NCI-H510A treated with DMSO at 0.1 percent for 48 hours (cell line): ENCODE data around the gene ZNF248.
"Not testable (repeated sequence)": the region's sequence is repeated elsewhere in the genome, so short reads cannot be mapped to it uniquely, and the experiment has no call there.

Source experiments
- DNase-seq: peaks from one replicate; lab custom pipeline; 2025; lab: John Stamatoyannopoulos, UW

ZNF248 gene

DNA sequence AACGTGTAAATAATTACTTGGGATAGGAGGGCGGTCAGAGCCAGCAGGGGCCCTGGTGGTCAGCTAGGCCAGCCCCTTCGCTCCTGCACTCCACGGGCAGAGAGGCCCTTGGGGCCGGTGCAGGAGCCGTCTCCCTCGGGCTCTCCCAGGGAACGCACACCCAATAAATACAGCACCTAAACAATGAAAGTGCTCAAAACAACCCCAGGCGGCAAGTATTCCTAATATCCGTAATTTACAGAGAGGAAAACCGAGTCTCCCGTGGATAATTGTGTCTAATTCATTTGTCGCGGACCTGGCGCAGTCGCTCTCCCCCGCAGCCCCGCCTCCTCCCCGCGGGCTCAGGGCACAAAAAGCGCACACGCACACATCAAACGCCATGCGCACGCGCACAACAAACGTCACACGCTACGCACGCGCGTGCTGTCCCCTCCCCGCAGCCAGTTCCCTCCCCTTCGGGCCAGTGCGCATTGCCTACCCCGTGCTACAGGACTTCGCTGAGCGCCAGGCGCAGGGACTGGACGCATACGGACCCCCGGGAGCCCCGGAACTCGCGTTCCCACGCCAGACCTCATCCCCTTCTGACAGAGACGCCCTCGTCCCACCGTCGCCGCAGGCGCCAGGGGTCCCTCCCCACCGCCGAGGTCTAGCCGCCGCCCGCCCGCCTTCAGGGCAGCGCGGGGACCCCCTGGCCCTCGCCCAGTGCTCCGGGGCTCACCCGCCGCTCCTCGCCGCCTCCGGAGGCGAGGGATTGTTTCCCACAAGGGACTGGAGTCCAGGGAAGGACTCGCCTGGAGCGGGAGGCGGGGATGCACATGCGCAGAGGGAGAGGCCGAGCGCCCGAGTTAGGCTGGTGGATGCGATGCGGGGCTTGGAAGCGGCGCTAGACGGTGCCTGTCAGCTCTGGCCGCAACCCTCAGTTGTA is at the start of gene ZNF248:
Gene ZNF248 (minus strand): TSS at position 324 of the 925 bp plus-strand sequence. CDS start 1,300 bp downstream, outside the sequence.
- DNase-seq = peak; percentile 73

DNA sequence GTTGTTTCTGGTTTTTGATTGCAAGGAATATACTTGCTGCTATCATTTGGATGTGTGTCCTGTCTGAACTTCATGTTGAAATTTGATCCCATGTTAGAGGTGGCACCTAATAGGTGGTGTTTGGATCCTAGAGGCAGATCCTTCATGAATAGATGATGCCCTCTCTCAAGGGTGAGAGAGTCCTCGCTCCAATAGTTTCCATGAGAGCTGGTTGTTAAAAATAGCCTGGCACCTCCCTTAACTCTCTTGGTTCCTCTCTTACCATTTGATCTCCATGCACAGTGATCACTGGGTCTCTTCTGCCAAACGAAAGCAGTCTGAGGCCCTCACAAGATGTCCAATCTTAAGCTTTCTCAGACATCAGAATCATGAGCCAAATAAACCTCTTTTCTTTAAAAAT is 49.0 kb upstream of the ZNF248 start:
- DNase-seq = no peak

DNA sequence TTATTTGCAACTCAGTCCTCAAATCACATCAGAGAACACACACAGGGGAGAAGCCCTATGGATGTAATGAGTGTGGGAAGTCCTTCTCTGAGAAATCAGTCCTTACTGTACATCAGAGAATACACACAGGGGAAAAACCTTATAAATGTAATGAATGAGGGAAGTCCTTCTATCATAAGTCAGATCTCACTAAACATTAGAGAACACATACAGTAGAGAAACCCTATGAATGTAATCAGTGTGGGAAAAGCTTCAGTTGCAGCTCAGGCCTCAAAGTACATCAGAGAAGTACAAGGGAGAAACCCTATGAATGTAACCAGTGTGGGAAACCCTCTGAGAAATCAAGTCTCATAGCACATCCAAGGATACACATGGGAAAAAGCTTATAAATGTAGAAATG is 39.0 kb upstream of the ZNF248 start:
- DNase-seq = no peak

DNA sequence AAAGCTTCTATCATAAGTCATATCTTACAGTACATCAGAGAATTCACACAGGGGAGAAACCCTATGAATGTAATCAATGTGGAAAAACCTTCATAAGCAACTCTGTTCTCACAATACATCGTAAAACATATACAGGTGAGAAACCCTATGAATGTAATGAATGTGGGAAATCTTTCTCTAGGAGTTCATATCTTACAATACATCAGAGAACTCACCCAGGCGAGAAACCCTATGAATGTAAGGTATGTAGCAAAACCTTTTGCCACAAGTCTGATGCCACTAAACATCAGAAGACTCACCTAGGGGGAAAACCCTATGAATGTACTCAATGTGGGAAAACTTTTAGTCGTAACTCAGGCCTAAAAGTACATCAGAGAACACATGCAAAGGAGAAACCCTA is 38.3 kb upstream of the ZNF248 start:
- no peak for DNase-seq

DNA sequence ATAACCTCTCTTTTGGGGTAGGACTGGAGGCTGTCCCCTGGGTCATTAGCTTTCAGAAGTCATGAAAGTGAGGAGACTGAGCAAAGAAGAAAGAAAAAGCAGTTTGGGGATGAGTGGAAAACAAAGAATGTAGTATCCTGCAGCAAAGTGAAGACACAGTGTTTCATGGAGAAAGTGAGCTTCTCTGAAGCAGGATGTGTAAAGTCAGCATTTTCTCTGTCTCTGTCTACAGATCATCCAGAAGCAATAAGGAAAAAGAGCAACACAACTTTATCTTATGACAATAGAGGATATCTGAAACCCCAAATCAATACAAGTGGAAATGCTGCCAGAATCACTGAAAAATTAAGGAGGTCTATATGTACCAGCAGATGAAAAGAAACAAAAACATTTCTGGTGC is 28.4 kb upstream of the ZNF248 start:
- DNase-seq = no peak

DNA sequence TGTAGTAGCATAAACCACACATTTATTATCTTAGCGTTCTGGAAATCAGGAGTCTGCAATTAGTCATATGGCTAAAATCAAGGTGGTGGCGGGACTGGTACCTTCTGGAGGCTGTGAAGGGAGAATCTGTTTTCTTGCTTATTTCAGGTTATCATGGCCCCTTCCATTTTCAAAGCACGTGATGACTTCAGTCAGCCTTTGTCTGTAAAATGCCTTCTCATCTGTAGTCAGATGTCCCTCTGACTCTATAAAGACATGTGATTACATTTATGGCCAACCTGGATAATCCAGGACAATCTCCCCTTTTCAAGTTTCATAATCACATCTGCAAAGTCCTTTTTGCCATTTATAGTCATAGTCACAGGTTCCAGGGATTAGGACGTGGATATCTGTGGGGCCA is 15.5 kb upstream of the ZNF248 start:
- DNase-seq = no peak

DNA sequence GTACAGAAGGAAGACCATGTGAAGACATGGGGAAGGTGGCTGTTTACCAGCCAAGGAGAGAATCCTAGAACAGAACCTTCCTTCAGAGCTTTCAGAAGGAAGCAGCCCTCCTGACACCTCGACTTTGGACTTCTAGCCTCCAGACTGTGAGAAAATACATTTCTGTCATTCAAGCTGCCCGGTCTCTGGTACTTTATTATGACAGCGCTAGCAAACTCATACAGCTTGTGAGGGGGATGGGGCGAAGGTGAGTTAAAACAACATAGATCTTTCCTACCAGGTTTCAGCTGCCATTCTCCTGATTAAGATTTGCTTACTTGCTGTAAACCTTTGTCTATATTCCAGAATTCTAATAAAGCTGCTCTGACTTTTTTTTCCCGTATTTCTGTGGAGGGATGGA is 14.9 kb upstream of the ZNF248 start:
- no peak for DNase-seq

DNA sequence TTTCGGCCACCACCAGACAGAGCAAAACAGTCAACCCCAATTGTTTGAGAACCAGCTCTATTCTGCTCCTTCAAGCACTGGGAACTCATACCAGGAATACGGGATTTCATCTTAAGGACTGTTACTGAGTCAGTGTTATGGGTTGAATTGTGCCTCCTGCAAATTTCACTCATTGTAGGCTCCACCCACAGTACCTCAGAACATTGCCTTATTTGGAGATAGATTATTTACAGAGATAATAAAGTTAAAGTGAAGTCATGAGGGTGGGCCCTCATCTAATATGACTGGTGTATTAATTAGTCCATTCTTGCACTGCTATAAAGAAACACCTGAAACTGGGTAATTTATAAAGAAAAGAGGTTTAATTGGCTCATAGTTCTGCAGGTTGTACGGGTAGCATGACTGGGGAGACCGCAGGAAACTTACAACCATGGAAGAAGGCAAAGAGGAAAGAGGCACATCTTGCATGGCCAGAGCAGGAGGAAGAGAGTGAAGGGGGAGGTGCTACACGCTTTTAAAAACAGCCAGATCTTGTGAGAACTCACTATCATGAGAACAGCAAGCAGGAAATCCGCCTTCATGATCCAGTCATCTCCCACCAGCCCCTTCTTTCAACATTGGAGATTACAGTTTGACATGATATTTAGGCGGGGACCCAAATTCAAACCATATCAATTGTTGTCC is 14.3 kb upstream of the ZNF248 start:
- DNase-seq = no peak

DNA sequence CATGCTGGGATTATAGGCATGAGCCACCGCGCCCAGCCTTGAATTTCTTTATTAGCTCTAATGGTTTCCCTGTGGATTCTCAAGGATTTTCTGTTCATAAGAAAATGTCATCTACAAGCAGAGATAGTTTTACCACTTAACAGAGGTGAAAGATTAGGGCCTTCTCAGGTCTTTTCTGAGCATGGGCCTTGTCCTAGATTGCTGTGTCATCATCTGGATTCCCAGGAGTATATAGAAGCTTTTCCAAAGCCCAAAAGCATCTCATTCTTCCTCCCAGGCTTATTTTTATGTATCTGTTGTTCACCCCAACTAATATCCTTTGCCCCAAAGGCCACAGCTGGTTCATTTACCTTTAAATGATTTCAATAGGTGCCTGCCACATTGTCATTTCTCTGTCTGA is 13.7 kb upstream of the ZNF248 start:
- DNase-seq = no peak

DNA sequence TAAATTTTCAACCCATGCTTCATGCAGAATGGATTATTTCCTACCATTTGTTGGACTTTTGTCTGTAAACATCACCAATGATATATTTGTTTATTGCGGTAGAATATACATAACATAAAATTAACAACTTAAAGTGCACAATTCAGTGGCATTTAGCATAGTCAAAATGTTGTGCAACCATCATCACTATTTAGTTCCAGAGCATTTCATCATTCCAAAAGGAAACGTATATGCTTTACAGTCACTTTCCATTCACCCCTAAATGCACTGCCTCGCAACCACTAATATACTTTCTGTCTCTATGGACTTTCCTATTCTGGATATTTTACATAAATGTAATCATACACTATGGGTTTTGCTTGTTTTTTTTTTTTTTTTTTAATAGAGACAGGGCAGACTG is 11.4 kb upstream of the ZNF248 start:
- no peak for DNase-seq

DNA sequence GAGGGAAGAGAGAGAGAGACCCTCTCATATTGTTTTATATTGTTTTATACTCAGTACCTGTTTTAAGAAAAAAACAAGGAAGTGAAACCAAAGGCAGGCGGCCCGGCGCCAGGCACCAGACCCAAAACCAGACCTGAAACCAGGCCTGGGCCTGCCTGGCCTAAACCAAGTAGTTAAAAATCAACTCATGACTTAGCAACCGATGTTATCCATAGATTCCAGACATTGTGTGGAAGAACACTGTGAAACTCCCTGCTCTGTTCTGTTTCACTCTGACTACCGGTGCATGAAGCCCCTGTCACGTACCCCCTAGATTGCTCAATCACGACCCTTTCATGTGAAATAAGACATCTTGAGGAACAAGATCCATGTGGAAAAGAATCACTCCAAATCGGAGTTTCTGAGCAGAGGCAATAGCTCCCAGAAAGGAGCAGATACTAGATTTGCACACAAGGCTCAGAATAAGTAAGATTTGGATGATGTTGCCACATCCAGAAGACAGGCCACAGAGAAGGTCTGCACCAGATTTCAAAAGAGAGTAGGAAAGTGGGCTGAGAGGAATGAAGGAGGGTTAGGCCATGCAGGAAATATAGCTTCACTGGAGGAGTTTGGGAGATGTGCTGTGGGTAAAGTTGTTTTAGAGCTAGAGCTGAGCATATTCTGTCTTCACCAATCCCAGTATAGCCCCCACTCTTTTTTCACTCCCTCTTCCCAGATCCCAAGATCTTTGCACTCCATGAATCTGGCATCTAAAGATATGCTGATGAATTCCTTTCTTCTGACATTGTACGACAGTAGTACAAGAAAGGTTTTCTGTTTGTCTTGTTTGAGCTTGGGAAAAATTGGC is 8.8 kb upstream of the ZNF248 start:
- no peak for DNase-seq

DNA sequence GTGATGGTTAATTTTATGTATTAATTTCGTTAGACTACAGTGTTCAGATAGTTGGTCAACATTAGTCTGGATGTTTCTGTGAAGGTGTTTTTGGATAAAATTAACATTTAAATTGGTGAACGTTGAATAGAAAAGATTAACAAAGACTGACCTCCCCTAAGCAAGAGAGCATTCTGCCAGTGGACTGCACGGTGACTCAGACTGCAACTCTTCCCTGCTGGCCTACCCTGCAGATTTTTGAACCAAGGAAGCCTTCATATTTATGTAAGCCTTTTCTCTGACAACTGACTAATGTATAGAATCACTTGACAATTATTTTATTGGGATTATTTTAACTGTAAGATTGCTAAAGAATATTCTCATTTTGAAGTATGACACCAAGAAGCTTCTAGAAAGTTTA is 7.9 kb upstream of the ZNF248 start:
- DNase-seq = no peak

DNA sequence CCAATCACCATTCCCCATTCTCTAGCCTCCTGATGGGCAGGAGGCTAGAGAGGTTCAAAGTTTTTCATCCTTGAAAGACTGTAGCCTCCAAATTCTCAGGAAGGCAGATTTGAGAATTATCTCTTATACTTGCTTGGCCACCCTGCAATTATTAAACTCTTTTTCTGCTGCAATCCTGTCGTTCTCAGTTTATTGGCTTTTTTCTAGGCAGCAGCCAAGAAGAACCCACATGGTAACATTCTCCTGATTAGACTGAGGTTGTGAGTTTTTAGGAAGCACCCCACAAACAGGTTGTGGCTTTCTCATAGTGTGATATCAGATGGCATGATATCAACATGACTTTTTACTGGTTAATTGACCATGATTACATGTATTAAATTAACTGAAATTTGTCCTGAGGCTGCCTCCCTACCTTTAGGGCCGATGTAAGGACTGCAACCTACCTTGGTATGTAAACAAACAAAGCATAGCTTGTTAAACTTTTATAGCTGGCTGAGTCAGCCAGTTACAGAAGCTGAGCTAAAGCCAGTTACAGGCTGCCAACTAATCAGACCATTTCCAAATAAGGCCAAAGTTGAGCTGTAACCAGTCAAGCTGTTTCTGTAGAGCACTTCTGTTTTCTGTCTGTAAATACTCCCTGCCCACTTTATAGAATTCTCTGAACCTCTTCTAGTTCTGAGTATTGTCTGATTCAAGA is 3.2 kb upstream of the ZNF248 start:
- no peak for DNase-seq

DNA sequence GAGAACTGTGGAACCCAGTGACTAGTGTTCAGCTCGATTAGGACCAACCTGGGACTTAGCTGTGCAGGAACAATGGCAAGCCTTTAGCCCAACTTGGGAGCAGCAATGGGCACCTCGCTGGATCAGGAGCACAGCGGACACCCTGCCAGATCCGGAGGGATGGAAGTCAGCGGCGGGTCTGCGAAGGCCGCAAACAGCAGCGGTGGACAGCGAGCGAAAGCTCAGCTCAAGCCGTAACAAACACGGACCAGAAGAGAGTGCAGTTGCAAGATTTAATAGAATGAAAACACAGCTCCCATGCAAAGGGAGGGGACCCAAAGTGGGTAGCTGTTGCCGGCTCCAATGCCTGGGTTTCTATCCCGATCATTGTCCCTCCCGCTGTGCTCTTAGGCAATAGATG is 1.9 kb upstream of the ZNF248 start:
- not testable (repeated sequence) for DNase-seq

DNA sequence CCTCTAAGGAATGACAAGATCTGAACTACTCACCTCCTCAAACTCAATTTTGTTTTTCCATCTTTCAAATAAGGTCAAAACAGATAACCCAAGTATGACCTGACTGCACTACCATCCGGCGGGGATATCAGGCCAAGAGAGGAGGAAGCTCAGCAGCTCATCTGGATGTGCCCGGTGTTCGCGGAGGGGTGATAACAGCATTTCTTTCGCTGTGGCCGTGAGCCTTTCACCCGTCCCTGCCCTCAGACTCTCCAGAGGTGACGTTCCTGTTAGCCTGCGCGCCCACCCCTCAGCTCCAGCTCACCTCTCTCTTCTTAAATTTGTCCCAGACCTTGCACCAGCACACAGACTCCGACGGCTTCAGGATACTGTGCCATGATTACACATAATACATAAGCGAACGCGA is 526 bp downstream of the ZNF248 start:
- DNase-seq = no peak

DNA sequence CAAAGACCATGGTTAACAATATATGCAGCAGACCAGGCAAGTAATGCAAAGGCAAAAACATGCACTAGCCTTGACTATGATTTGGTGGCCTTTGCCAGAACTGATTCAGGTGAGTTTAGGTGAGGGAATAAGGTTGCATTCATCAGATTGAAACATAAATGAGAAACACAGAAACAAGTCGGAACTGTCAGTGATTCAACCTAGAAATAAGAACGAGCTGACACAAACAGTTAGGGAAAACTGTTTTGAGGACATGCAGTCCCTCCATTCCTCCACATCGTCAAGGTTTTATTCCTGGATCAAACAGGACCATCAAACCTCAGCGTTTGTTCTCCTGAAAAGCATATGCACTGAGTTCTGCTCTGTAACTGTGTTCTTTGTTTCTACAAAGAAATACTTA is 1.8 kb downstream of the ZNF248 start:
- no peak for DNase-seq

DNA sequence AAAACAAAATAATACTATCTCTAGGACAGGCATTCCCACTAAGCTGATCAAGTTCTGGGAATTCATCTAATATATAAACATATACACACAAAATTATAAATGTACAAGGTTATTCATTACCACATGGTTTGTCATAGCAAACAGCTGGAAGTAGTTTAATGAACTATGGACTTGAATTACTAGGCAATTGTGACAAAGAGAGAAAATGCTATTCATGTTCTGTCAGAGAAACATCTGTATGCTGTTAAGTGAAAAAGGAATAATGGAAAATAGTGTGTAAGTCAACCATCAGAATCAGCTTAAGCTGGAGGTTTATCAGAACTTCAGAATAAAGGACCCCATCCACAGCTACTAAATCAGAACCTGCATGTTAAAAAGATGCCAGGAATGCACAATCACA is 2.8 kb downstream of the ZNF248 start:
- no peak for DNase-seq

DNA sequence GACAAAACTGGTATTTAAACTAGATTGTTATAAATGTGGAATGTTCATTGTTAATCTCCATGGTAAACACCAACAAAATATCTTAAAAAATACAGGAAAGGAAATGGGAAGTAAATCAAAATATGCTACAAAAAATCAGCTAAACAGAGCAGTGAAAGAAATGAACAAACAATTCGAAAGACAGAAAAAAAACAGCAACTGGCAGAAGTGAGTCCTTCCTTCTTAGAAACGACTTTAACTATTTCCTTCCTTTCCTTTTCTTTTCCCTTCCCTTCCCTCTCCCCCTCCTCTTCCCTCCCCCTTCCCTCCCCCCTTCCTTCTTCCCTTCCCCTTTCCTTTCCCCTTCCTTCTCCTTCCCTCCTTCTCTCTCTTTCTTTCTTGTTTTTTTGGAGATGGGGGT is 12.8 kb downstream of the ZNF248 start:
- no peak for DNase-seq

DNA sequence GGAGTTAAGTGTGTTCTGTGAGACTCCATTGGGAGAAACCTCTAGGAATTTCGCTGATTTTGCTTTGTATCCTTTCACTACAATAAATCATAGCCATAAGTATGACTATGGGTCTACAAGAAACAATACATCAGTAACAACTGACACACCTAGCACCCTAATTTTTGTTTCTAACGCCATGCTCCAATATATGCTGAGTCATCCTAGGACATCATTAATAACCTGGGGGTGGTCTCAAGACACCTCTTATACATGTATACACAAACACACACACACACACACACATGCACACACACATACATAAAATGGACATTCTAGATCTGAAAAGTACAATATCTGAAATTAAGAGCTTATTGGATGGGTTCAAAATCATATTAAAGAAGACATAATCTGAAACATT is 18.2 kb downstream of the ZNF248 start:
- DNase-seq = no peak

DNA sequence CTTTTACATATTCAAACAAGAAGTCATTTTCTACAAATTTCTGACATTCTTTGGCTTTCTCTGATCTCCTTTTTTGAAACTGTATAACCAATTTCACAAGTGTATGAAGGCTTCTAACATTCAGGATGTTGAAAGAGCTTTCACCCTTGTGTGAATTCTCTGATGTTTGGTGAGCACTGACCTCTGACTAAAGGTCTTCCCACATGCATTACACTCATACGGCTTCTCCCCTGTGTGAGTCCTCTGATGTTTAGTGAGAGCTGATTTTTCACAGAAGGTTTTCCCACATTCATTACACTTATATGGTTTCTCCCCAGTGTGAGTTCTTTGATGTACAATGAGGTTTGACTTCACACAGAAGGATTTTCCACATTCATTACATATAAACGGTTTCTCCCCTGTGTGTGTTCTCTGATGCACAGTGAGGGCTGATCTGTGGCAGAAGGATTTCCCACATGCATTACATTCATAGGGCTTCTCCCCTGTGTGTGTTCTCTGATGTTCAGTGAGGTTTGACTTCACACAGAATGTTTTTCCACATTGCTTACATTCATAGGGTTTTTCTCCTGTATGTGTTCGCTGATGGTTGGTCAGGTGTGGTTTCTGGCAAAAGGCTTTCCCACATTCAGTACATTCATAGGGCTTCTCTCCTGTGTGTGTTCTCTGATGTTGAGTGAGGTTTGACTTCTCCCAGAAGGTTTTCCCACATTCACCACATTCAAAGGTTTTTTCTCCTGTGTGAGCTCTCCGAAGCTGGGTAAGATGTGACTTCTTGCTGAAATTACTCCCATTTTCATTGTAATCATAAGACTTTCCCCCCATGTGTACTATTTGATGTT is 25.7 kb downstream of the ZNF248 start:
- DNase-seq = no peak

DNA sequence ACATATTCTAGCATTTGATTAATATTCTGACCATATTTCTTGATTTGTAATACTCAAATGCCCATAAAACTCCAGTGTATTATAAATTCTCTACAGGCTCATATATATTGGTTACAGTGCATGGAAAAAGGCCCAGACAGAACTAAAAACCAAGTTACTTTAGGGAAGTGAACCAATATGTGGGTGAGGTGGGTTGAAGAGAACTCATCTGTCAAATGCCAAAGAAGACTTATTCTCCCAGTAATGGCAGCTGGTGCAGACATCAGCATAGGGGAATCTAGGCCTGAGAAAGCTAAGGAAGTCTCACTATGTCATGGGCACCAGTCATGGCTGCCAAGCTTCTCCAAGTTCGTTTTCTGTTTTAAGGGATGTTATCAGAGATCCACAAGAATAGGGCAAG is 30.6 kb downstream of the ZNF248 start:
- DNase-seq = no peak
